ENCODE measurements around the gene PPP1R13L. TPM values are rescaled to one million over a fixed set of nuclear protein-coding genes. Genes with fewer than 3 reads are reported as not detected.
"Not testable (repeated sequence)": the region's sequence is repeated elsewhere in the genome, so short reads cannot be mapped to it uniquely, and the experiment has no call there.

The PPP1R13L gene
- polyA plus RNA-seq, 6 donors from 2014 or later = 0.29 to 4.3 (median 2.5) TPM; not detected in 1

DNA sequence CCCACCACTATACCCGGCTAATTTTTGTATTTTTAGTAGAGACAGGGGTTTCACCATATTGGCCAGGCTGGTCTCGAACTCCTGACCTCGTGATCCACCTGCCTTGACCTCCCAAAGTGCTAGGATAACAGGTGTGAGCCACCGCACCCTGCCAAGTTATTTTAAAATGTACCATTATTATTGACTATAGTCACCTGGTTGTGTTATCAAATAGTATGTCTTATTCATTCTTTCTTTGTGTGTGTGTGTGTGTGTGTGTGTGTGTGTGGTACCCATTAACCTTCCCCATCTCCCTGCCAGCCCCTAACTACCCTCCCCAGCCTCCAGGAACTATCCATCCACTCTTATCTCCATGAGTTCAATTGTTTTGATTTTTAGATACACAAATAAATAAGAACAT, 5.5 kb upstream of the PPP1R13L start:
- not testable (repeated sequence) for H3K27me3 Mint-ChIP-seq; H3K9me3 Mint-ChIP-seq; ATAC-seq (ENCODE audit: low read depth in 2 of 2); H3K4me3 Mint-ChIP-seq; DNase-seq
- peak overlapping the region in 1 of 6 donors; percentile 82 for H3K27ac Mint-ChIP-seq
- peaks cover 33 to 44% (median 42%) of the 10 kb centered on the region in 3 donors for H3K4me1 Mint-ChIP-seq
- H3K36me3 Mint-ChIP-seq = peaks cover 0 to 13% of the 10 kb centered on the region in 2 donors

DNA sequence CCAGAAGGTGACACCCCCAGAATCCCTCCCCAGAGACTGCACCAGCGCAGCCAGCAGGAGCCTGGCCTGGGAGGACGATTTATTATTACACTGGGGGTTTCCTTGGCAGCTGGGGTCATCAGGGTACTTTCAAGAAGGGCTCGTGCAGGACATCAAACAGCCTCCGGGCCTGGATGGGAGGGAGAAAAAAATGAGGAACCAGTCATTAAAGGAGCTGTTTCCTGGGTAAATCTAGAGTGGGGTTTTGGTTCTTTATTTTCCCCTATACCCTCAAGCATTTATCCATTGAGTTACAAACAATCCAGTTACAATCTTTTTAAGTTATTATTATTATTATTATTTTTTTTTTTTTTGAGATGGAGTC, 4.7 kb upstream of the PPP1R13L start:
- Mint-ChIP-seq H3K27me3 (peaks cover 4 to 9% (median 5%) of the 10 kb centered on the region in 3 donors), H3K9me3 (no peaks in the 10 kb centered on the region), H3K27ac (peak overlapping the region in 2 of 6 donors; percentile 4 to 62), H3K36me3 (peaks cover 0 to 11% of the 10 kb centered on the region in 2 donors), H3K4me1 (peaks cover 40 to 52% (median 50%) of the 10 kb centered on the region in 3 donors), H3K4me3 (peak overlapping the region in 1 of 8 donors; percentile 82)
- ATAC-seq (ENCODE audit: low read depth in 2 of 2) (no peak), DNase-seq (no peak)

DNA sequence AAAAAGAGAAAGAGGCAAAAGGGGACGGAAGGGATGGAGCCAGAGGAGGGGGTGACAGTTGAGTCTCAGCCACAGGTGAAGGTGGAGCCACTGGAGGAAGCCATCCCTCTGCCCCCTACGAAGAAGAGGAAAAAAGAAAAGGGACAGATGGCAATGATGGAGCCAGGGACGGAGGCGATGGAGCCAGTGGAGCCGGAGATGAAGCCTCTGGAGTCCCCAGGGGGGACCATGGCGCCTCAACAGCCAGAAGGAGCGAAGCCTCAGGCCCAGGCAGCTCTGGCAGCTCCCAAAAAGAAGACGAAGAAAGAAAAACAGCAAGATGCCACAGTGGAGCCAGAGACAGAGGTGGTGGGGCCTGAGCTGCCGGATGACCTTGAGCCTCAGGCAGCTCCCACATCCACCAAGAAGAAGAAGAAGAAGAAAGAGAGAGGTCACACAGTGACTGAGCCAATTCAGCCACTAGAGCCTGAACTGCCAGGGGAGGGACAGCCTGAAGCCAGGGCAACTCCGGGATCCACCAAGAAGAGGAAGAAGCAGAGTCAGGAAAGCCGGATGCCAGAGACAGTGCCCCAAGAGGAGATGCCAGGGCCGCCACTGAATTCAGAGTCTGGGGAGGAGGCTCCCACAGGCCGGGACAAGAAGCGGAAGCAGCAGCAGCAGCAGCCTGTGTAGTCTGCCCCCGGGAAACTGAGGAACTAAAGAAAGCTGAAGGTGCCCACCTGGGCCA, 4.1 kb upstream of the PPP1R13L start:
- Mint-ChIP-seq H3K9me3 (no peaks in the 10 kb centered on the region), H3K27ac (peak overlapping the region; percentile 4 to 90 (median 68)), H3K27me3 (peaks cover 7 to 15% (median 10%) of the 10 kb centered on the region in 3 donors), H3K4me3 (peak overlapping the region in 1 of 8 donors; percentile 82), H3K4me1 (peaks cover 41 to 57% (median 50%) of the 10 kb centered on the region in 3 donors), H3K36me3 (peaks cover 0 to 6% of the 10 kb centered on the region in 2 donors)
- no peak for ATAC-seq (ENCODE audit: low read depth in 2 of 2)
- no peak for DNase-seq

DNA sequence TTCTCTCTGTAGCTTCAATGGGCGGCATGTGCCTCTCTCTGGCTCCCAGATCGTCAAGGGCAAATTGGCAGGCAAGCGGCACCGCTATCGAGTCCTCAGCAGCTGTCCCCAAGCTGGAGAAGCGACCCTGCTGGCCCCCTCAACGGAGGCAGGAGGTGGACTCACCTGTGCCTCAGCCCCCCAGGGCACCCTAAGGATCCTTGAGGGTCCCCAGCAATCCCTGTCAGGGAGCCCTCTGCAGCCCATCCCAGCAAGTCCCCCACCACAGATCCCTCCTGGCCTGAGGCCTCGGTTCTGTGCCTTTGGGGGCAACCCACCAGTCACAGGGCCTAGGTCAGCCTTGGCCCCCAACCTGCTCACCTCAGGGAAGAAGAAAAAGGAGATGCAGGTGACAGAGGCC, 3.3 kb upstream of the PPP1R13L start:
- no peak for ATAC-seq (ENCODE audit: low read depth in 2 of 2)
- H3K36me3 Mint-ChIP-seq = no peaks in the 10 kb centered on the region
- no peaks in the 10 kb centered on the region for H3K9me3 Mint-ChIP-seq
- H3K4me1 Mint-ChIP-seq = peaks cover 45 to 63% (median 56%) of the 10 kb centered on the region in 3 donors
- peak overlapping the region in 1 of 6 donors; percentile 74 for H3K27ac Mint-ChIP-seq
- peak overlapping the region in 7 of 8 donors; percentile 1 to 92 (median 61) for H3K4me3 Mint-ChIP-seq
- DNase-seq = no peak
- H3K27me3 Mint-ChIP-seq = peaks cover 15 to 24% (median 17%) of the 10 kb centered on the region in 3 donors

DNA sequence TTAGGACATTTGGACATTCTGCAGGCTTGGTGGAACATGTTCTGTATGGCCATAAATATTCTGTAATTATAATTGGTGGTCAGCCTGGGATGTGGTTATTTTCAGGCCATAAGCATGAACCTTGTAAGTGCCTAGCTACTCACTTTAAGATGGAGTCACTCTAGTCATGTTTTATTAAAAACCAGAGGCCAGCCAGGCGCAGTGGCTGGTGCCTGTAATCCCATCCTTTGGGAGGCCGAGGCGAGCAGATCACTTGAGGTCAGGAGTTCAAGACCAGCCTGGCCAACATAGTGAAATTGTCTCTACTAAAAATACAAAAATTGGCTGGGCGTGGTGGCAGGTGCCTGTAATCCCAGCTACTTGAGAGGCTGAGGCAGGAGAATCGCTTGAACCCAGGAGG, 2.7 kb upstream of the PPP1R13L start:
- H3K9me3 Mint-ChIP-seq; ATAC-seq (ENCODE audit: low read depth in 2 of 2); H3K36me3 Mint-ChIP-seq; DNase-seq: not testable (repeated sequence)
- H3K4me3 Mint-ChIP-seq = peak overlapping the region in 6 of 8 donors; percentile 1 to 92 (median 48)
- peak overlapping the region in 1 of 6 donors; percentile 15 for H3K27ac Mint-ChIP-seq
- H3K27me3 Mint-ChIP-seq = peaks cover 17 to 29% (median 18%) of the 10 kb centered on the region in 3 donors
- H3K4me1 Mint-ChIP-seq = peaks cover 45 to 64% (median 56%) of the 10 kb centered on the region in 3 donors

DNA sequence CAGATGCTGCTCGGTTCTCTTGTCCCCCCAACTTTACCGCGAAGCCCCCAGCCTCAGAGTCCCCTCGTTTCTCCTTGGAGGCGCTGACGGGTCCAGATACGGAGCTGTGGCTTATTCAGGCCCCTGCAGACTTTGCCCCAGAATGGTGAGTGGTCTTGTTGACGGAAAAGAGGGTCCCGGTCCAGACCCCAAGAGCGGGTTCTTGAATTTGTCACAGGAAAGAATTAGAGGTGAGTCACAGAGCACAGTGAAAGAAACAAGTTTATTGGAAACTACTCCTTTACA, 2.2 kb upstream of the PPP1R13L start:
- ATAC-seq (ENCODE audit: low read depth in 2 of 2) = no peak
- H3K27ac Mint-ChIP-seq = peak overlapping the region in 3 of 6 donors; percentile 5 to 98 (median 91)
- H3K4me3 Mint-ChIP-seq = peak overlapping the region; percentile 90 to 99 (median 96)
- H3K4me1 Mint-ChIP-seq = peaks cover 45 to 67% (median 56%) of the 10 kb centered on the region in 3 donors
- H3K27me3 Mint-ChIP-seq = peaks cover 17 to 29% (median 18%) of the 10 kb centered on the region in 3 donors
- DNase-seq = no peak
- no peaks in the 10 kb centered on the region for H3K9me3 Mint-ChIP-seq
- no peaks in the 10 kb centered on the region for H3K36me3 Mint-ChIP-seq

DNA sequence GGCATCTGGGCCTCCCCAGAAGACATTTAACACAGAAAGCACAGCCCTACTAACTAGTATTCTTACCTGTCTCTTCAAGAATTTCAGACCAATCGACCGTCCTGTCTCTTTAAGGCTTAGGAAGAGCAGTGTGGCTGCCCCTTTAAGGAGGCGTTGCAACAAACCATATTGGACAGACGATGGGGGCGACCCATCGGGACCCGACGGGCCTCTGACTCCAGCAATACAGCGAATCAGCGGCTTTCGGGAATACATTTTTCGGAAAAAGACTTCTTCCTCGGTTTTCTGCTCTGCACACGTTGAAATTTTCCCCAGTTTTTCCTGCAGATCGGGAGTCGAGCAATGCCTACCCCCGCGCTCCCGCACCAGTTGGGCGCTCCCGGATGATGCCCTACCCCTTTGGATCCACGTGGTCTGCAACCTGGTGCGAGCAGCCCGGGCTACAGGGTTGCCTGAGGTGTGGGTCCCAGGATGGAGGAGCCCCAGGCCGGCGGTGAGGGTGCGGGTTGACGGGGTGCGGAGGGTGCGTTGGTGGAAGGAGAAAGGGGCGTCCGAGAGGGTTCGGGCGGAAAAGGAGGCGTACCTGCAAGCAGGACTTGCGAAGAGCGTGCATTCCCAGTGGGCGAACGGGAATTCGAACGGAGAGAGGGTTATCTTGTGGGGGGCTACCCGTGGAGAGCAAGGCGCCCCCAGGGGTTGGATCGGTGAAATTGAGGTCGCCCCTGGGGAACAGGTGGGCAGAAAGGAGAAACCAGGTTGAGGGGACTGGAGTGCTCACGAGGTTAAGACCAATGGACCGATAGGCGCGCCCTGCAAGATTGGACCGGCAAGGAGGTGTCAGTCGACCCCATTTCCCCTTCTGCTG, 1.6 kb upstream of the PPP1R13L start, which contains the start of gene POLR1G:
TSS of gene POLR1G (plus strand) at position 419 of the 865 bp plus-strand sequence. CDS start at position 472, 53 bp downstream.
- Mint-ChIP-seq H3K4me3 (peak within 1 kb of the TSS; percentile 90 to 99 (median 96)), H3K4me1 (peaks cover 45 to 67% (median 56%) of the 10 kb centered on the region in 3 donors), H3K36me3 (no peaks in the 10 kb centered on the region), H3K9me3 (no peaks in the 10 kb centered on the region), H3K27me3 (peaks cover 17 to 29% (median 18%) of the 10 kb centered on the region in 3 donors), H3K27ac (peak within 1 kb of the TSS; percentile 91 to 98 (median 95))
- DNase-seq (peak; percentile 85), ATAC-seq (ENCODE audit: low read depth in 2 of 2) (peak; percentile 74 to 77)

DNA sequence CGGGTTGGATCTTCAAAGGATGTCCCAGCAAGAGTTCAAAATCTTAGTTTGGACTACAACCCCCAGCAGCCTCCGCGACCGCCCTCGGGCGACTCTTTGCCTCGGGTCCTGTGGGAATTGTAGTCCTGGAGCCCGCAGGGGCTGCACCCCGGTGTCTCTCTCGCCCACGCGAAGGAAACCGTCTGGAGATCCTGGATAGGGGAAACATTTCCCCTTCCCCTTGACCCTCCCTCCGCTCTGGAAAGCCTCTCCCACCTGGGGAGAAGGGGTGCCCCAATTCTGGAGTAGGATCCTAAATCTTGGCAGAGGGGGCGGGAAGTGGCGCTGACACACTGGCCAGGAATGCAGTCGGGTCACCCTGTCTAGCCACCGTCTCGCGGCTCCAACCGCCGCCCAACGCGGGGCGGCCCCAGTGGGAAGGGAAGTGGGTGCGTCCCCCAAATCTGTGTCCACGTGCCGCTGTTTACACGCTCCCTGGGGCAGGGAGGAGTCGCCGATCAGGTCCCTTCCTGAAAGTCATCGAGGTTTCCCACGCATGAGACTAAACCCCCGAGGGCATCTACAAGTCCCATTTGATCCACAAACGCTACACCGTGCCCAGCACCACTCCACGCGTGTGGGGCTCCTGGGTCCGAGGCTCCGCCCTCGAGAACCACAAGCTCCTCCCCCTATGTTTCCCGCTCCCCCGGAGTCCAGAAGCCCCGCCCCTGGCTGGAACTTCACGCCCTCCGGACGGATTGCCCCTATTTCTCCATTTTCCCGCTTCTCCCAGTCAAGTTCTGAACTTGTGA, 761 bp upstream of the PPP1R13L start:
- Mint-ChIP-seq H3K27ac (peak overlapping the region; percentile 91 to 98 (median 95)), H3K4me1 (peaks cover 45 to 66% (median 54%) of the 10 kb centered on the region in 3 donors), H3K4me3 (peak overlapping the region; percentile 90 to 99 (median 96)), H3K27me3 (peaks cover 17 to 29% (median 18%) of the 10 kb centered on the region in 3 donors), H3K9me3 (no peaks in the 10 kb centered on the region), H3K36me3 (no peaks in the 10 kb centered on the region)
- peak; percentile 57 to 62 for ATAC-seq (ENCODE audit: low read depth in 2 of 2)
- peak; percentile 82 for DNase-seq

DNA sequence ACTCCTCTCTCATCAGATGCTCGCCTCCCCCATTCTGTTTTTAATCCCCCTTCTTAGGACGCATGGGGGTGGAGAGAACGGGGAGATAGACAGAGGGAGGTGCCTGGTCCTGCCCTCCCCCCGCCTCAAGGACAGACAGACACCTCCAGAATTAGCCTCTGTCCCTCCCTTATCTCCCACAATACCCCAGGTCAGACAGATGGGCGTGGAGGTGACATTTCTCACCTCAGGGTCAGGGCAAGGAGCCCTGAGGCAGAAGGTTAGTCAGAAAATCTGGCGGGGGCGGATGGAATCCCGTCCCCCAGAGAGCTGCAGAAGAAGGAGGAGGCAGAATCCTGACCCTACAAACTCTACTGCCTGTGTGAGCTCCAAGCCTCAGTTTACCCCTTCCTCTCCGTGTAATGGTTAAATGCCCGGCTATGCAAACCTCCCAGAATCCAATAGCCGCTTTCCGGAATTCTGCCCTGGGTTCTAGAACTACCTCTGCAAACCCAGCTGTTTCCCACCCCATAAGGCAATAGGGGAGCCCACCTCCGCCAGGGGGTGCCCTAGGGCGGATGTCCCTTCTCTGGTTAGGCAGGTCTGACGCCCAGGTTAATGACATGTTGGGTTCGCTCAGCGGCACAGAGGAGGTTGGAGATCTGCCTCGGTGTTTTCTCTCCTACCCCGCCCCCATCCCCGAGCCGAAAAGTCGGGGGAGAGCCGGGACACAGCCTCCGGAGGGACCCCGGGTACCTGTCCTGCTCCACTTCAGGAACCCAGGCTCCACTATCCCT, 900 bp downstream of the PPP1R13L start:
- peaks cover 34 to 59% (median 45%) of the 10 kb centered on the region in 3 donors for H3K4me1 Mint-ChIP-seq
- ATAC-seq (ENCODE audit: low read depth in 2 of 2) = peak; percentile 12 to 17

DNA sequence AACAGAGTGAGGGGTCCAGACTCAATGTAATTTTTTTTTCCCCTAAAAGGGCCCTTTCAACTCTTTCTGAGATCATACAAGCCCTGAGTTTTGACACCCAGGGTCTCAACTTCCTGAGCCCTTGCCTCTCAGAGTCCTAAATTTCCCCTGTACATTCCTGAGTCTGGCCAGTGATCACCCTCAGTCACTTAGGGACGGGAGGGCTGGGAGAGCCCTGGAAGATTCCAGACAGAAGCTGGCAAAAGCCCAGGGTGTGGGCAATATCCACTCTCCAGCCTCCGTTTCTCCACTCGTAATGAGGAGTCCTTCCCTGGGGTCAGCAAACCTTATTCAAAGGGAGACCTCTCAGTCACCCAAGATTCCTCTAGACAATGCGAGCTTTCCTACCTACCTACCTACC, 1.6 kb downstream of the PPP1R13L start:
- H3K27ac Mint-ChIP-seq = peak overlapping the region in 1 of 6 donors; percentile 47
- DNase-seq (no peak), ATAC-seq (ENCODE audit: low read depth in 2 of 2) (no peak)
- H3K36me3 Mint-ChIP-seq = no peaks in the 10 kb centered on the region
- peaks cover 32 to 59% (median 45%) of the 10 kb centered on the region in 3 donors for H3K4me1 Mint-ChIP-seq
- peak overlapping the region in 6 of 8 donors; percentile 1 to 98 (median 47) for H3K4me3 Mint-ChIP-seq
- peaks cover 24 to 40% (median 24%) of the 10 kb centered on the region in 3 donors for H3K27me3 Mint-ChIP-seq
- no peaks in the 10 kb centered on the region for H3K9me3 Mint-ChIP-seq

More for the DNA sequence above, 900 bp downstream of the PPP1R13L start:
- Mint-ChIP-seq H3K27ac (peak overlapping the region in 3 of 6 donors; percentile 29 to 59 (median 47)), H3K27me3 (peaks cover 17 to 34% (median 18%) of the 10 kb centered on the region in 3 donors), H3K9me3 (no peaks in the 10 kb centered on the region), H3K36me3 (no peaks in the 10 kb centered on the region), H3K4me3 (peak overlapping the region; percentile 85 to 99 (median 94))
- DNase-seq = peak; percentile 60

DNA sequence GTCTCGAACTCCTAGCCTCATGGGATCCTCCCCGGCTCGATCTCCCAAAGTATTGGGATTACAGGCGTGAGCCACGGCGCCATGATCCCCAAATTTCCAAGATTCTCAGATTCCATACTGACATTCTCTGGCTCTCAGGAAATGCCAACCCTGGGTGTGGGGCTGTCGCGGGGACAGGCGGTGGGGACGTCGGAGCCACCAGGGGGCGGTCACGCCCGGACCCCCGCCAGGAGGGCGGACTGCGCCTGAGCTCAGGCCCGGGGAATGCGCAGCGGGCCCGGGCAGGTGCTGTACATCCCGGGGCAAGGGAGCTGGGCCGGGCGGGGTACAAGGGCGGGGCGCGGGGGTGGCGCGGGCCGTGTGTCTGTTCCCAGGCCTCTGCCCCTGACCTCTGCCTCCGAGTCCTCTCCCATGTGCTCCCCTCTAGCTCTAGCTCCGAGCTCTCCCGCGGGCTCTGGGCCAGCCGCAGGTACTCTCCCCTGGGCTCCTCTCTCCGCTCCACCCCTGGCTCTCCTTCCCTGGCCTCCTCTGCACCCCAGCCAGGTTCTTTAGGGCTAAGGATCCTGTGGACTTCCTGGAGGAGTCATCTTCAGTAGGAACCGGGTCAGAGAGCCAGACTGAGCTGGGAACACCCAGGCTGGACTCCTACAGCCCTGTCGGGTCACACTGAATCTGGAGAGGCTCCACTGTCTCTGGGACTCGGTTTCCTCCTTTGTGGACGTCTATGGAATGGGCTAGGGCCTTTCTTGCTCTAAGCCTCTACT, 2.4 kb downstream of the PPP1R13L start:
- peak overlapping the region in 4 of 8 donors; percentile 1 to 71 (median 35) for H3K4me3 Mint-ChIP-seq
- H3K27ac Mint-ChIP-seq = no peak overlapping the region
- H3K9me3 Mint-ChIP-seq = no peaks in the 10 kb centered on the region
- H3K4me1 Mint-ChIP-seq = peaks cover 36 to 56% (median 45%) of the 10 kb centered on the region in 3 donors
- DNase-seq (peak; percentile 38), ATAC-seq (ENCODE audit: low read depth in 2 of 2) (peak; percentile 11)
- H3K36me3 Mint-ChIP-seq = no peaks in the 10 kb centered on the region
- peaks cover 30 to 48% (median 30%) of the 10 kb centered on the region in 3 donors for H3K27me3 Mint-ChIP-seq
